HG02840 (cell line): ENCODE measurements around the gene C19orf33.
"Not testable (repeated sequence)": the region's sequence is repeated elsewhere in the genome, so short reads cannot be mapped to it uniquely, and the experiment has no call there.

Experiments
- ATAC-seq: cut with Tn5 transposase; IDR thresholded peaks from one replicate; pipeline ENCODE4 v1.9.1; 2021; ENCODE audit warnings: mild to moderate bottlenecking, moderate library complexity, moderate number of reproducible peaks; ENCODE audit not compliant: unreplicated experiment, low FRiP score

Gene C19orf33

GRCh38 chr19:38303517-38304351, at the start of gene C19orf33:
Gene C19orf33 (plus strand): TSS chr19:38304251. CDS start chr19:38304262, 11 bp downstream.
- no peak for ATAC-seq

DNA sequence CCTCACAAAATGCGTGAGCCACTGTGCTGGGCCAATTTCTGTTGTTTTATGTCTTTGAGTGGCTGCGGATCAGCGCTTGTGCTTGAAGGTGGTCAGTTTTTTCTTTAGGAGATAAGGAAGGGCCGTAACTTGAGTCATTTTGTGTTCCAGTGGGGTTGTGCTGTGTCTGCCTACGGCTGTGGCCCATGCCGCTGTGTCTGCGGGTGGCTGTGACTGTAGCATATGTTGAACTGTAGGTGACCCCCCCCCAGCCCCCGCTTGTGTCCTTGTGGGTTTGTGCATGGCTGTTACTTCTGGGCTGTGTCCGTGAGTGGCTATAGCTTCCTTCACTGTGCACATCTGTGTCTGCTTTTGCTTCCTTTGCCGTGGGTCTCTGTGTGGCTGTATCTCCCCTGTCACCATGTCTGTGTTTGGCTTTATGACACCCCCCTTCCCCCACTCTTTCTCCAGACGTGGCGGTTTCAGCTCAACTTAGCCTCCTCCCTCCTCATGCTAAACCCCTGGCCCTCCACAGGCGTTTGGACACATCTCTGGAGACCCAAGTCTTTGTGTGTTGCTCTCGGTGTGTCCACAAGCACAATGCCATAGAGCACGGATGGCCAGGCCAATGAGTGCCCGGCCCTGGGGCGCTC, 48.6 kb upstream of the C19orf33 start:
- no peak for ATAC-seq

DNA sequence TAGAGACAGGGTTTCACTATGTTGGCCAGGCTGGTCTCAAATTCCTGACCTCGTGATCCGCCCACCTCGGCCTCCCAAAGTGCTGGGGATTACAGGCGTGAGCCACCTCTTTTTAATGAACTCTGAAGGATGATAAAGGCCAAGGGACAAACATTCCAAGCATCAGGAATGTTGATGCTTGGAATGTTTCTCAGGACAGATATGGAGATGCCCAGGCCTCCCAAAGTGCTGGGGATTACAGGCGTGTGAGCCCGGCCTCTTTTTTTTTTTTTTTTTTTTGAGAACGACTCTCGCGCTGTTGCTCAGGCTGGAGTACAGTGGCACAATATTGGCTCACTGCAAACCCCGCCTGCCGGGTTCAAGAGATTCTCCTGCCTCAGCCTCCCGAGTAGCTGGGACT, 42.1 kb upstream of the C19orf33 start:
- ATAC-seq: not testable (repeated sequence)

DNA sequence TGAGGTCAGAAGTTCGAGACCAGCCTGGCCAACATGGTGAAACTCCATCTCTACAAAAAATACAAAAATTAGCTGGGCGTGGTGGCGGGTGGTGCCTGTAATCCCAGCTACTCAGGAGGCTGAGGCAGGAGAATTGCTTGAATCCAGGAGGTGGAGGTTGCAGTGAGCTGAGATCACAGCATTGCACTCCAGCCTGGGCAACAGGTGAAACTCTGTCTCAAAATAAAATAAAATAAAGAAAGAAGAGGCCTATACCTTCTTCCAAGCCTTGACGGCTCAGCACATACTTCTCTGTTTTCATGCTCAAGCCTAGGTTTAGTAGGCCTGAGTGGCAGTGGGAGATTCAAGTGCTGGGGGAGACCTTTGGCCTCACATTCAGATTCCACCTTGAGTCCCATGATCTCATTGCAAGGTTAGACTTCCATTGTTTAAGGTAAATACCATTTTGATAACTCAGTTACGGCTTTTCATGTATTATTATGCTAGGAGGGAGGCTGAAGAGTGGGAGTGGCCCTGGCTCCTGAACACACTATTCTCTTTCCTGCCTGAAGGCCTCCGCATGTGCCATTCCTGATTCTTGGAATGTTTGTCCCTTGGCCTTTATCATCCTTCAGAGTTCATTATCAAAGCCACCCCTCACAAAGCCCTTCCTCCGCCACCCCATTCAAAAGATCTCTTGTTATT, 41.3 kb upstream of the C19orf33 start:
- no peak for ATAC-seq

DNA sequence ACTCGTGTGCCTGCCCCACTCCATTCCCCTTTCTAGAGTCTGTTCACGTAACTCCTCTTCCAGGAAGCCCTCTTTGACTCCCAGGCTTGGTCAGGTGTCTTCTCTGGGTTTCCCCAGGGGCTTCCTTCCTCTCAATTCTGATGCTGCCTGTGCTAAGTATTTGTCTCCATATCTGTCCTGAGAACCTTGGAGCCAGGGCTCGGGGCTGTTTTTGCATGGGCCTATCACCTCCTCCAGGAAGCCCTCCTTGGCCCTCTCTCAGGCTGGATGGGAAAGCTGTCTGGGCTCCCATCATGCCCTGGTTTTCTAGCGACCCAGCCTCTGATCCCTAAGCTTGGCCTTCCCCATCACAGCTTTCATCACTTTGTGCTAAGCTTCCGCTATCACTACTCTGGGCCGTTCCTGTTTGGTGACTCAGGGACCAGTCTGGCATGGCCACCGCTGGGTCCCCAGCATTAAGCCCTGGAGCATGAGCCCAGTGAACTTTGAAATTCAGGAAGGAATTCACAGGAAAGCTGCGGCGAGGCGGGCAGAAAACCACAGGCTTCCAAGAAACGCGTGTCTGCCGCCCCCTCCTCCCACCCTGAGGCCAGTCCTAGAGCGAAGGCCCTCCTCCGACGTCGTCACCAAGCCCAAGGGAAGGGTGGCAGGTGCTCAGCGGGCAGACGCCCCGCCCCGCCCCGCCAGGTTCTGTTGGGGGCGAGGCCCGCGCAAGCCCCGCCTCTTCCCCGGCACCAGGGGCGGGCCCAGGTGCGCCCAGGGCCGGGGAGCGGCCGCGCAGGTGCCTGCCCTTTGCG, 40.2 kb upstream of the C19orf33 start:
- no peak for ATAC-seq

DNA sequence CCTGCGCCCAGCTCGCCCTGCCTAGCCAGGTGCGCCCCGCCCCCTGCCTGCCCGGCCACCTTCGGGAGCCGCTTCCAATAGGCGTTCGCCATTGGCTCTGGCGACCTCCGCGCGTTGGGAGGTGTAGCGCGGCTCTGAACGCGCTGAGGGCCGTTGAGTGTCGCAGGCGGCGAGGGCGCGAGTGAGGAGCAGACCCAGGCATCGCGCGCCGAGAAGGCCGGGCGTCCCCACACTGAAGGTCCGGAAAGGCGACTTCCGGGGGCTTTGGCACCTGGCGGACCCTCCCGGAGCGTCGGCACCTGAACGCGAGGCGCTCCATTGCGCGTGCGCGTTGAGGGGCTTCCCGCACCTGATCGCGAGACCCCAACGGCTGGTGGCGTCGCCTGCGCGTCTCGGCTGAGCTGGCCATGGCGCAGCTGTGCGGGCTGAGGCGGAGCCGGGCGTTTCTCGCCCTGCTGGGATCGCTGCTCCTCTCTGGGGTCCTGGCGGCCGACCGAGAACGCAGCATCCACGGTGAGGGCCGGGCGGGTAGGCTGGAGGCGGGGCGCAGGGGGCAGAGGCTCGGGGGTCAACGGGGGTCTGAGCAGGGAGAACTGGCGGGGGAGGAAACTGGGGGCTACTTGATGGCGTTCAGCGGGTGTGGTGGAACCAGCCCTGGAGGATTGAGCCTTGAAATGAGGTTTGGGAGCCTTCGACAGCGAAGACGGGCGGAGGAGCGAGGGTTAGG, 39.4 kb upstream of the C19orf33 start, which contains the start of gene SPINT2:
TSS of gene SPINT2 (plus strand) at position 88 of the 727 bp plus-strand sequence. CDS start at position 408, 320 bp downstream.
- no peak for ATAC-seq

DNA sequence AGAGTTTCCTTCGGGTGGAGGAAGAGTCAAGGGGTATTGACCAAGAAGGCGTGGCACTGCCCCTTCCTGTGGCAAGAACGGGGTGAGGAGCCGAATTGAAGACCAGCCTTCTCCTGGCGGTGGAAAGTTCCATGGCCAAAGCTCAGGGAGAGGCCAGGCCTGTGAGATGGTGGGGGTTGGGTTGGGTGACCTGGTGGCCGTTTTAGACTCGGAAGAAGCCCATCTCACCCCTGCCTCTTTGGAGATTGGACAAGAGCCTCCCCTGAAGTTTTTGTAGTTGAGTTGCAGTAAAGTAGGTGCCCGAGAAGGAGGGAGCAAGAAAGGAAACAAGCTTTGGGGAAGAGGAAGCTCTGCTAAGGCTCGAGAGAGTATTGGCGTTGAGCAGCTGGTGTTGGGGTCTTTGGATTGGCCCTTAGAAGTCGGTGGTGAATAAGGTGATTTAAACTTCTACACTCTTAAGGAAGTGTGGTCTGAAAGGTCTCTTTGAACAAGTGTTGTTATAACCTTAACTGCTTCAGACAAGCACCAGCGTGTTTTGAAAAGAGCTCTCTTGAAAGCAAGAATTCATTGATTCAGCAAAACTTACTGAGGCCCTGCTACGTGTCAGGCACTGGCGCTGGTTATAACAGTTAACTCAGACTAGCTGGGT, 38.7 kb upstream of the C19orf33 start:
- ATAC-seq: no peak

DNA sequence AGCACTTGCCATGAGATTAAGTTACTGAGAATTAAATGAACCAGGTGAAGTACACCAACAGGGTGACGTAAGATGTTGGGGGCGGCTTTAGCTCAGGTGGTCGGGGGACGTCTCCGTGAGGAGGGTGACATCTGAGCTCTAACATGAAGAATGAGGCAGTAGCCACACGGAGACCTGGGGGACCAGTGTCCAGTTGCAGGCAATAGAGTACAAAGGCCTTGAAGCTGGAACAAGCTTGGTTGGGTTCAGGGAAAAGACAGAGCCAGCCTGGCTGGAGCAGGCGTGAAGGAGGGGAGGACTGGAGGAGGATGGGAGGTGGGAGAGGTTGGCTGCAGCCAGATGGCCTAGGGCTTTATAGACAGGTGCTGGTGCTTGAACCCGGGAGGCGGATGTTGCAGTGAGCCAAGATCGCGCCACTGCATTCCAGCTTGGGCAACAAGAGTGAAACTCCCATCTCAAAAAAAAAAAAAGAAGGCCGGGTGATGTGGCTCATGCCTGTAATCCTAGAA, 38.1 kb upstream of the C19orf33 start:
- no peak for ATAC-seq

GRCh38 chr19:38266981-38267597, 37.0 kb upstream of the C19orf33 start:
- no peak for ATAC-seq

GRCh38 chr19:38267761-38268483, 36.1 kb upstream of the C19orf33 start:
- no peak for ATAC-seq

GRCh38 chr19:38268539-38268938, 35.5 kb upstream of the C19orf33 start:
- no peak for ATAC-seq

GRCh38 chr19:38270587-38271167, 33.4 kb upstream of the C19orf33 start:
- ATAC-seq: no peak

DNA sequence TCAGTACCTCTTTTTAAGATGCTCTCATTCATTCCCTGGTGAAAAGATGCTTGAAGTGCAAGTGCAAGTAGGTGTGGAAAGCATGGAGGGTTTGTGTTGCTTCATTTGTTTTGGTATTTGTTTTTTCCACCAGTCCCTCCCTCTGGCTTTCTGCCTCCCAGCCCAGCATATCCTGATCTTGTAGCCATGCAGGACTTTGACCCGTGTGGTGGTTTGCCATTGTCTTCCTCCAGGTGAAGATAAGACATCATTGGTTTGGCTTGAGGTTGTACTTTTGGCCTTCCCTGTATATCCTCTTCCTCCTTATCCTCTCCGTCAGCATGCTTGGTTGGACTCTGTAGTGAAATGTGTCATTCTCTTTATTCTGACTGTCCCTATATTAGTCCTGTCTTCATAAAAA, 30.6 kb upstream of the C19orf33 start:
- no peak for ATAC-seq

DNA sequence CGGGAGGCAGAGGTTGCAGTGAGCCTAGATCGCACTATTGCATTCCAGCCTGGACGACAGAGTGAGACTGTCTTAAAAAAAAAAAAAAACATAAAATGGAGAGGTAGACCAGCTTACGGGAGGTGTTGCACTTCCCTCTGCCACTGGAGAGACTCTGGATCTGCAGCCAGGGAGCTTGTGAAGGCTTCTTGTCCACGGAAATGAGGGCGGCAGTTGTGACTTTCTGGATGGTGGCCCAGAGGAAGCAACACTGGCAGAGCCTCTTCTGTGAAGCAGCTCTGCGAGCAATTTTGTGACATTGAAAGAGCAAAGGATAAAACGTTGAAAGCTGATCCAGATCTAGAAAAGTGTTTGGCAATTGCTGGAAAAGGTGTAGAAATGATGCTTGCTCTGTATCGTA, 29.3 kb upstream of the C19orf33 start:
- no peak for ATAC-seq

- no peak for ATAC-seq
Measured at GRCh38 chr19:38276942-38277517, 27.0 kb upstream of the C19orf33 start.

DNA sequence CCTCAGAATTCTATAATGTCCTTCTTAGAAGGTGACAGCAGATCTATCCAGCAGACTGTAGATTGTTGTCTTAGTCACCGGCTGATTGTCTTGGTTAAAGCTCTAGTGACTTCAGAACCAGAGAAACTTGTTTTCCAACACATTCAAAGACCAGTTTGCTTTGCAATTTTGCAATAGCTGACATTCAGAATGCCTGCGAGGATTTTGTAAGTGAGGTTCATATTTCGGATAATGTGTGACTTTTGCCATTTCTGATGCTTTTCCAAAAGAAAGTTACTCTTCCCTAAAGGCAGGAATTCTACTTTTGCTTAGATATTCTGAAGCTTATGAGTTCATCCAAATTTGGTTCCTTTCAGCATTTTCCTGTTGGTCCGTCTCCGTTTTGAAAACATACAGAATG, 26.5 kb upstream of the C19orf33 start:
- ATAC-seq: no peak

DNA sequence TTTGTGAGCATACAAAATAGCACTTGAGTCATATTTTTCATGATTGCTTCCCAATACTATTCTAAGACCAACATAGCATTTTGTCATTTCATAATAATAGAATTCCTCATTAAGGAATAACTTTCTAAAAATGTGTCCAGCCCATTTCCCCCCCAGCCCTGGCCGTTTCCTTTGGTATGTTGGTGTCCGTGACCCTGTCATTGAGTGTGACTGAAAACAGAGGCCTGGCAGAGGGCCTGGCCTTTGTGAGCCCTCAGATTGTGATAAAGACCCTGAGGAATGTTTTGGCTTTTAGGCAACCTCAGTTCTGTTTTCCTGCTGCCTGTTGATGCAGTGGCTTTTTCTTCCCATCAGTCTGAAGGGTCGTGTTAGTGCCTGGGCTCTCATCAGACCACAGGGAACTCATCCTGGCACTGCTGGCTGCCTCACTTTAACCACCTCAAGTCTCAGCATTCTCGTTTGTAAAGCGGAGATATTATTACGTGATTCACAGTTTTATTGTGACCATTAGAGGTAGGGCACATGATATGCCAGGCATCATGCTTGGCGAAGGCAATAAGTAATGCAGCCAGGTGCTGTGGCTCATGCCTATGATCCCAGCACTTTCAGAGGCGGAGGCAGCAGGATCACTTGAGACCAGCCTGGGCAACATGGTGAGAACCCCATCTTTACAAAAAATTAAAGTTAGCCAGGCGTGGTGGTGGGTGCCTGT, 25.9 kb upstream of the C19orf33 start:
- no peak for ATAC-seq
